ENCODE data around the gene CTSZ.

CTSZ gene

DNA sequence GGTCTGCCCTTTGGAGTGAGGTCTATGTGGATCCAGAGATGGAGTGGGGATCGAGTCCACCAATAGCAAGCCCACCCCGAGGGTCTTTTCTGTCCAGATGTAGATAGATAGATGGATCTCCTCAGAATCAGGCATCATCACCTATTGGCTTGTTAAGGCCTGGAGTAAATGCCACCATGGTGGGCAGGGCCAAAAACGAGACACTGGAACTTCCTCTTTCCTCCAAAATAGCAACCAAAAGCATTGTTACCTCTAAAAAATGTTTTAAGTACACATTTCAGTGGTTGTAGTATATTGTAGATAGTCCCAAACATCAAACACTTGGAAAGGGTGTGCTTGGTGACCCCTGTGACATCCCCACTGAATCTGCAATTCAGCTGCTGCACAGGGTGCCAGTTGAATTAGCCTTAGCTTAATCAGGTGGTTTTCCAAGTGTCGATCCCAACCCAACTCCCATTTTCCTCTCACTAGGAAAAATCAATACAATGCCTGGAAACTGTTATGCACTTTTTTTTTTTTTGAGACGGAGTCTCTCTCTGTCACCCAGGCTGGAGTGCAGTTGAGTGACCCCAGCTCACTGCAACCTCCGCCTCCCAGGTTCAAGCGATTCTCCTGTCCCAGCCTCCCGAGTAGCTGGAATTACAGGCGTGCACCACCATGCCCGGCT lies 61.0 kb downstream of the CTSZ start:
- ATAC-seq: no peak
- TF ChIP-seq ESRRG (CRISPR knock-in tag; IDR thresholded peaks at IDR 0.05) (no peak), RARB (CRISPR knock-in tag; IDR thresholded peaks at IDR 0.05) (no peak), CSDC2 (CRISPR knock-in tag; IDR thresholded peaks at IDR 0.05) (no peak), TCF4 (CRISPR knock-in tag; IDR thresholded peaks at IDR 0.05; ENCODE audit: borderline replicate concordance) (no peak), GLIS3 (CRISPR knock-in tag; IDR thresholded peaks at IDR 0.05) (no peak), ZNF565 (CRISPR knock-in tag; conservative IDR thresholded peaks at IDR 0.05; ENCODE audit: low read depth) (no peak), ZNF8 (CRISPR knock-in tag; IDR thresholded peaks at IDR 0.05) (no peak), BACH2 (CRISPR knock-in tag; IDR thresholded peaks at IDR 0.05; ENCODE audit: borderline replicate concordance) (no peak), TOX (CRISPR knock-in tag; IDR thresholded peaks at IDR 0.05; ENCODE audit: borderline replicate concordance) (no peak), ZFP3 (CRISPR knock-in tag; IDR thresholded peaks at IDR 0.05) (no peak), PPARA (CRISPR knock-in tag; IDR thresholded peaks at IDR 0.05; ENCODE audit: borderline replicate concordance) (no peak), ZNF70 (CRISPR knock-in tag; IDR thresholded peaks at IDR 0.05) (no peak), ARNTL (CRISPR knock-in tag; IDR thresholded peaks at IDR 0.05; ENCODE audit: borderline replicate concordance, low read depth) (no peak)
- TF ChIP-seq, protein P1, sequence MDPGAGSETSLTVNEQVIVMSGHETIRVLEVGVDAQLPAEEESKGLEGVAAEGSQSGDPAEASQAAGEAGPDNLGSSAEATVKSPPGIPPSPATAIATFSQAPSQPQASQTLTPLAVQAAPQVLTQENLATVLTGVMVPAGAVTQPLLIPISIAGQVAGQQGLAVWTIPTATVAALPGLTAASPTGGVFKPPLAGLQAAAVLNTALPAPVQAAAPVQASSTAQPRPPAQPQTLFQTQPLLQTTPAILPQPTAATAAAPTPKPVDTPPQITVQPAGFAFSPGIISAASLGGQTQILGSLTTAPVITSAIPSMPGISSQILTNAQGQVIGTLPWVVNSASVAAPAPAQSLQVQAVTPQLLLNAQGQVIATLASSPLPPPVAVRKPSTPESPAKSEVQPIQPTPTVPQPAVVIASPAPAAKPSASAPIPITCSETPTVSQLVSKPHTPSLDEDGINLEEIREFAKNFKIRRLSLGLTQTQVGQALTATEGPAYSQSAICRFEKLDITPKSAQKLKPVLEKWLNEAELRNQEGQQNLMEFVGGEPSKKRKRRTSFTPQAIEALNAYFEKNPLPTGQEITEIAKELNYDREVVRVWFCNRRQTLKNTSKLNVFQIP (CRISPR knock-in tag; IDR thresholded peaks at IDR 0.05; ENCODE audit: borderline replicate concordance, low read depth): no peak
- TF ChIP-seq, protein P2, sequence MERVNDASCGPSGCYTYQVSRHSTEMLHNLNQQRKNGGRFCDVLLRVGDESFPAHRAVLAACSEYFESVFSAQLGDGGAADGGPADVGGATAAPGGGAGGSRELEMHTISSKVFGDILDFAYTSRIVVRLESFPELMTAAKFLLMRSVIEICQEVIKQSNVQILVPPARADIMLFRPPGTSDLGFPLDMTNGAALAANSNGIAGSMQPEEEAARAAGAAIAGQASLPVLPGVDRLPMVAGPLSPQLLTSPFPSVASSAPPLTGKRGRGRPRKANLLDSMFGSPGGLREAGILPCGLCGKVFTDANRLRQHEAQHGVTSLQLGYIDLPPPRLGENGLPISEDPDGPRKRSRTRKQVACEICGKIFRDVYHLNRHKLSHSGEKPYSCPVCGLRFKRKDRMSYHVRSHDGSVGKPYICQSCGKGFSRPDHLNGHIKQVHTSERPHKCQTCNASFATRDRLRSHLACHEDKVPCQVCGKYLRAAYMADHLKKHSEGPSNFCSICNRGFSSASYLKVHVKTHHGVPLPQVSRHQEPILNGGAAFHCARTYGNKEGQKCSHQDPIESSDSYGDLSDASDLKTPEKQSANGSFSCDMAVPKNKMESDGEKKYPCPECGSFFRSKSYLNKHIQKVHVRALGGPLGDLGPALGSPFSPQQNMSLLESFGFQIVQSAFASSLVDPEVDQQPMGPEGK (CRISPR knock-in tag; IDR thresholded peaks at IDR 0.05; ENCODE audit: borderline replicate concordance): no peak
- TF ChIP-seq, protein P3, sequence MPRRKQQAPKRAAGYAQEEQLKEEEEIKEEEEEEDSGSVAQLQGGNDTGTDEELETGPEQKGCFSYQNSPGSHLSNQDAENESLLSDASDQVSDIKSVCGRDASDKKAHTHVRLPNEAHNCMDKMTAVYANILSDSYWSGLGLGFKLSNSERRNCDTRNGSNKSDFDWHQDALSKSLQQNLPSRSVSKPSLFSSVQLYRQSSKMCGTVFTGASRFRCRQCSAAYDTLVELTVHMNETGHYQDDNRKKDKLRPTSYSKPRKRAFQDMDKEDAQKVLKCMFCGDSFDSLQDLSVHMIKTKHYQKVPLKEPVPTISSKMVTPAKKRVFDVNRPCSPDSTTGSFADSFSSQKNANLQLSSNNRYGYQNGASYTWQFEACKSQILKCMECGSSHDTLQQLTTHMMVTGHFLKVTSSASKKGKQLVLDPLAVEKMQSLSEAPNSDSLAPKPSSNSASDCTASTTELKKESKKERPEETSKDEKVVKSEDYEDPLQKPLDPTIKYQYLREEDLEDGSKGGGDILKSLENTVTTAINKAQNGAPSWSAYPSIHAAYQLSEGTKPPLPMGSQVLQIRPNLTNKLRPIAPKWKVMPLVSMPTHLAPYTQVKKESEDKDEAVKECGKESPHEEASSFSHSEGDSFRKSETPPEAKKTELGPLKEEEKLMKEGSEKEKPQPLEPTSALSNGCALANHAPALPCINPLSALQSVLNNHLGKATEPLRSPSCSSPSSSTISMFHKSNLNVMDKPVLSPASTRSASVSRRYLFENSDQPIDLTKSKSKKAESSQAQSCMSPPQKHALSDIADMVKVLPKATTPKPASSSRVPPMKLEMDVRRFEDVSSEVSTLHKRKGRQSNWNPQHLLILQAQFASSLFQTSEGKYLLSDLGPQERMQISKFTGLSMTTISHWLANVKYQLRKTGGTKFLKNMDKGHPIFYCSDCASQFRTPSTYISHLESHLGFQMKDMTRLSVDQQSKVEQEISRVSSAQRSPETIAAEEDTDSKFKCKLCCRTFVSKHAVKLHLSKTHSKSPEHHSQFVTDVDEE (CRISPR knock-in tag; IDR thresholded peaks at IDR 0.05): no peak

Measured in SK-N-SH treated with all-trans-retinoic acid at 6 μM for 48 hours (cell line).